Caco-2 (cell line): Measurements from ENCODE around the gene CDCP1. TPM values are rescaled to one million over a fixed set of nuclear protein-coding genes. Genes with fewer than 3 reads are reported as not detected.

Experiments
- BruUV-seq: library from RNA; stranded (reverse); fragments of 400-500 nt; replicated peaks from 2 replicates; lab custom pipeline; 2021; lab: Mats Ljungman, UMichigan
- CTCF ChIA-PET: fragments of 300-600 bp; sonication (Branson Sonifier 250); formaldehyde crosslinking; loops from one replicate; lab custom pipeline; 2022; ENCODE audit warnings: antibody characterized with exemption; lab: Charles Lee
- POLR2A ChIA-PET: fragments of 300-600 bp; sonication (Branson Sonifier 250); formaldehyde crosslinking; loops from one replicate; lab custom pipeline; 2022; ENCODE audit warnings: antibody characterized with exemption; lab: Charles Lee
- DNase-seq, 2 experiments: peaks; one replicate each; pipeline versions ENCODE4 v3.0.0 to v3.0.0-alpha.2; 2020 to 2022
- H3K27me3 ChIP-seq: replicated peaks from 2 replicates; pipeline ENCODE4 v1.6.0; 2011; ENCODE audit warnings: low read length; ENCODE audit not compliant: control insufficient read depth, insufficient read depth
- H3K36me3 ChIP-seq: 2 replicates; pipeline ENCODE4 v1.5.1; 2011; ENCODE audit warnings: low read length; ENCODE audit not compliant: control insufficient read depth, insufficient read depth
- H3K4me1 ChIP-seq: fragments of 250-450 bp; sonication (Bioruptor Pico); 2 replicates; pipeline ENCODE4 v1.5.1; 2020; ENCODE audit warnings: mild to moderate bottlenecking
- H3K4me3 ChIP-seq: 2 replicates; pipeline ENCODE4 v1.5.1; 2011; ENCODE audit warnings: low read depth, mild to moderate bottlenecking, control low read depth, low read length
- H3K9me3 ChIP-seq: fragments of 250-450 bp; sonication (Bioruptor Pico); 2 replicates; pipeline ENCODE4 v1.5.1; 2020; ENCODE audit warnings: mild to moderate bottlenecking, moderate library complexity
- H3K27ac Mint-ChIP-seq: one replicate; pipeline ENCODE4 v1.8.0; 2022; ENCODE audit warnings: mixed read lengths; ENCODE audit not compliant: unreplicated experiment
- H3K27me3 Mint-ChIP-seq: one replicate; pipeline ENCODE4 v1.8.0; 2022; ENCODE audit warnings: mixed read lengths; ENCODE audit not compliant: insufficient read depth, unreplicated experiment
- H3K36me3 Mint-ChIP-seq: one replicate; pipeline ENCODE4 v1.8.0; 2022; ENCODE audit warnings: mild to moderate bottlenecking, mixed read lengths; ENCODE audit not compliant: insufficient read depth, unreplicated experiment
- H3K4me1 Mint-ChIP-seq: one replicate; pipeline ENCODE4 v1.8.0; 2022; ENCODE audit warnings: low read depth, mixed read lengths; ENCODE audit not compliant: unreplicated experiment
- H3K4me3 Mint-ChIP-seq: one replicate; pipeline ENCODE4 v1.8.0; 2022; ENCODE audit warnings: mild to moderate bottlenecking, moderate library complexity, mixed read lengths; ENCODE audit not compliant: unreplicated experiment
- H3K9me3 Mint-ChIP-seq: one replicate; pipeline ENCODE4 v1.8.0; 2022; ENCODE audit warnings: mixed read lengths; ENCODE audit not compliant: unreplicated experiment
- intact Hi-C: fragments of 100-400 bp; cut with micrococcal nuclease; formaldehyde crosslinking; loops from one replicate; pipeline ENCODE4 v1.10.0; 2022; ENCODE audit not compliant: unreplicated experiment
- total RNA-seq: library from RNA; stranded (reverse); gene quantifications from 2 replicates; pipeline ENCODE4 v1.2.3, GENCODE V29; 2022
- TF ChIP-seq, protein P1 (sequence below), 2 experiments: fragments of 200-600 bp in 1 of 2; IDR thresholded peaks; 1 replicate in 1 of 2; 2 replicates in 1 of 2; pipeline versions ENCODE4 v1.5.1 to v1.8.0; 2011 to 2022; ENCODE audit warnings: antibody characterized with exemption in 1 of 2, control low read depth in 1 of 2, inconsistent platforms in 1 of 2, low read depth in 1 of 2, low read length in 1 of 2, mild to moderate bottlenecking in 1 of 2, moderate library complexity in 1 of 2; ENCODE audit not compliant: insufficient read depth in 1 of 2, severe bottlenecking in 1 of 2, unreplicated experiment in 1 of 2

The CDCP1 gene
- total RNA-seq, 1 experiment from 2014 or later, result 22.5 TPM

DNA sequence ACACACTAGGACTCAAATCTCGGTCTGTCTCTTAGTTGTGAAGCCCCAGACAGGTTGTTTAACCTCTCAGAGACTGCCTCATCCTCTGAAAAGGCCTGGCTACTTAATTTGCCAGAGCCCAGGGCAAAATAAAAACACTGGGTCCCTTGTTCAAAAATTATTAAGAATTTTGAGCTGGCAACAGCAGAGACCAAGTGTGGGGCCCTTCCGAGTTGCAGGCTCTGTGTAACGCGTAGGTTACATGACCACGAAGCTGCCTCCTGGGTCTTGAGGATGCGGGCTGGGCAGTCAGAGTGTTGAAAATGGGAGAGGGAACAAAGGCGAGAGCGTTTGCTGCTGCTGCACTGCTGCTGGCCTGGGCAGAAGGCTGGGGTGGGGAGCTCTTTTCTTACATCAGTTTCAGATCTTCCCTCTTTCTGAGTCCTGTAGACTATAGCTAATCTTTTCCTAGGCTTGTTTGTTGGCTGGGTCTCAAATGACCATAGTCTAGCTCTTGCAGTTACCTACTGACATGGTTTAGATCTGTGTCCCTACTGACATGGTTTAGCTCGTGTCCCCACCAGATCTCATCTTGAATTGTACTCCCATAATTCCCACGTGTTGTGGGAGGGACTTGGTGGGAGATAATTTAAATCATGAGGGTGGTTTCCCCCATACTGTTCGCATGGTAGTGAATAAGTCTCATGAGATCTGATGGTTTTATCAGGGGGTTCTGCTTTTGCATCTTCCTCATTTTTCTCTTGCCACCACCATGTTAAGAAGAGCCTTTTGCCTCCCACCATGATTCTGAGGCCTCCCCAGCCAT, 70.2 kb downstream of the CDCP1 start:
- no peak for DNase-seq
- no peak overlapping the region for H3K4me3 Mint-ChIP-seq
- H3K4me3 ChIP-seq, result no peak overlapping the region
- peaks cover 6% of the 10 kb centered on the region for H3K4me1 Mint-ChIP-seq
- intact Hi-C loops, result no loop called here
- H3K36me3 ChIP-seq, result no peaks in the 10 kb centered on the region
- ChIA-PET POLR2A (no interaction called here), CTCF (no interaction called here)
- no peaks in the 10 kb centered on the region for H3K9me3 Mint-ChIP-seq
- peaks cover 3% of the 10 kb centered on the region for H3K27me3 Mint-ChIP-seq
- no peaks in the 10 kb centered on the region for H3K27me3 ChIP-seq
- H3K9me3 ChIP-seq, result no peaks in the 10 kb centered on the region
- no peak overlapping the region for H3K27ac Mint-ChIP-seq
- no peaks in the 10 kb centered on the region for H3K36me3 Mint-ChIP-seq
- TF ChIP-seq, protein P1, sequence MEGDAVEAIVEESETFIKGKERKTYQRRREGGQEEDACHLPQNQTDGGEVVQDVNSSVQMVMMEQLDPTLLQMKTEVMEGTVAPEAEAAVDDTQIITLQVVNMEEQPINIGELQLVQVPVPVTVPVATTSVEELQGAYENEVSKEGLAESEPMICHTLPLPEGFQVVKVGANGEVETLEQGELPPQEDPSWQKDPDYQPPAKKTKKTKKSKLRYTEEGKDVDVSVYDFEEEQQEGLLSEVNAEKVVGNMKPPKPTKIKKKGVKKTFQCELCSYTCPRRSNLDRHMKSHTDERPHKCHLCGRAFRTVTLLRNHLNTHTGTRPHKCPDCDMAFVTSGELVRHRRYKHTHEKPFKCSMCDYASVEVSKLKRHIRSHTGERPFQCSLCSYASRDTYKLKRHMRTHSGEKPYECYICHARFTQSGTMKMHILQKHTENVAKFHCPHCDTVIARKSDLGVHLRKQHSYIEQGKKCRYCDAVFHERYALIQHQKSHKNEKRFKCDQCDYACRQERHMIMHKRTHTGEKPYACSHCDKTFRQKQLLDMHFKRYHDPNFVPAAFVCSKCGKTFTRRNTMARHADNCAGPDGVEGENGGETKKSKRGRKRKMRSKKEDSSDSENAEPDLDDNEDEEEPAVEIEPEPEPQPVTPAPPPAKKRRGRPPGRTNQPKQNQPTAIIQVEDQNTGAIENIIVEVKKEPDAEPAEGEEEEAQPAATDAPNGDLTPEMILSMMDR (IDR thresholded peaks at IDR 0.05; ENCODE audit: insufficient read depth in 1 of 2, low read depth in 1 of 2, low read length in 1 of 2, severe bottlenecking in 1 of 2, unreplicated experiment in 1 of 2), result no peak
- H3K4me1 ChIP-seq, result no peaks in the 10 kb centered on the region
- no TSS peak for BruUV-seq

DNA sequence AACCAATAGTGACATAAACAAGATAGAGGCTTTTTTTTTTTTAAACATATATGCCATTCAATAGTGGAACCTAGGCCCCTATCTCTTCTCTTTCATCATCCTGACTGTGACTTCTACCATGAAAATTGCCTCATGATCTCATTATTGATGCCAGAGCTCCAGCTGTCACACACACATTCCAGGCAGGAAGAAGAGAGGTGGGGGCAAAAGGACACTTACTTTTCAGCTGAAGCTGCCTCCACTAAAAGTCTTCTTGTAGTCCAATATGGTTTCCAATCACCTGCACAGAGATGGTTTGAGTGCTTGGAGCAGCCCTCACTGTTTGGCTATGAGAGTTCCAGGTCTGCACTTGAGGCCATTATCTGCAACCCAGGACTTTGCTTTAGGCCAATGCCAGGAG, 75.1 kb downstream of the CDCP1 start:
- H3K4me1 Mint-ChIP-seq, result no peaks in the 10 kb centered on the region
- ChIA-PET POLR2A (no interaction called here), CTCF (interaction anchor here (0.7 kb wide), 1 partner anchor 21 kb away, joined by 3 read pairs; no protein-coding TSS in a partner anchor)
- H3K36me3 Mint-ChIP-seq, result no peaks in the 10 kb centered on the region
- DNase-seq, result no peak
- no peaks in the 10 kb centered on the region for H3K36me3 ChIP-seq
- H3K9me3 ChIP-seq, result no peaks in the 10 kb centered on the region
- no peak overlapping the region for H3K27ac Mint-ChIP-seq
- no peaks in the 10 kb centered on the region for H3K27me3 ChIP-seq
- H3K27me3 Mint-ChIP-seq, result peaks cover 3% of the 10 kb centered on the region
- no peaks in the 10 kb centered on the region for H3K4me1 ChIP-seq
- H3K4me3 Mint-ChIP-seq, result no peak overlapping the region
- TF ChIP-seq, protein P1 (IDR thresholded peaks at IDR 0.05; ENCODE audit: insufficient read depth in 1 of 2, low read depth in 1 of 2, low read length in 1 of 2, severe bottlenecking in 1 of 2, unreplicated experiment in 1 of 2), result no peak
- H3K9me3 Mint-ChIP-seq, result no peaks in the 10 kb centered on the region
- no peak overlapping the region for H3K4me3 ChIP-seq
- no TSS peak for BruUV-seq
- intact Hi-C loops, result no loop called here

DNA sequence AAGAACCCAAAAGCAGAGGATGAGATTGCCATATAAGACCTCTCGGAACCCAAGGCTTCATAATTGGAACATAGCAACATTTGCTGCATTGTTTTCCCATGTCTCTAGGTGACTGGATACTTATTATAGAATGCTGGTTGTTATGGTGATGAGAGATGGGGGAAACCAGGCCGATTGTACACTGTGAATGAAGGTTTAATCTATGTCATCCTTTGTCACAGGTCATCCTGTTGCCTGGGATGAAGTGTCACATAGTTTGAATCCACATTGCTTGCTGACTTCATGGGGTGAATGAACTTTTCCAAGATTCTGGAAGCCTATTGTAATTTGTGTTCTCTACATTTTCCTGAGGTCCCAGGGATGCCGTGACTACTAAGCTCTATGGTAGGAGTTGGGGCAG, 78.2 kb downstream of the CDCP1 start:
- H3K4me1 ChIP-seq, result no peaks in the 10 kb centered on the region
- TF ChIP-seq, protein P1 (IDR thresholded peaks at IDR 0.05; ENCODE audit: insufficient read depth in 1 of 2, low read depth in 1 of 2, low read length in 1 of 2, severe bottlenecking in 1 of 2, unreplicated experiment in 1 of 2), result no peak
- ChIA-PET CTCF (no interaction called here), POLR2A (no interaction called here)
- no peaks in the 10 kb centered on the region for H3K9me3 Mint-ChIP-seq
- no peak overlapping the region for H3K4me3 ChIP-seq
- H3K36me3 ChIP-seq, result no peaks in the 10 kb centered on the region
- no peak for DNase-seq
- no peaks in the 10 kb centered on the region for H3K9me3 ChIP-seq
- no peak overlapping the region for H3K4me3 Mint-ChIP-seq
- no peaks in the 10 kb centered on the region for H3K36me3 Mint-ChIP-seq
- no peak overlapping the region for H3K27ac Mint-ChIP-seq
- no TSS peak for BruUV-seq
- no peaks in the 10 kb centered on the region for H3K4me1 Mint-ChIP-seq
- H3K27me3 ChIP-seq, result no peaks in the 10 kb centered on the region
- intact Hi-C loops, result no loop called here
- no peaks in the 10 kb centered on the region for H3K27me3 Mint-ChIP-seq
